ENCODE measurements around the gene LRFN4. TPM values are rescaled to one million over a fixed set of nuclear protein-coding genes. Genes with fewer than 3 reads are reported as not detected.
A peak's percentile ranks its signal among the peaks of the same experiment; 100 is the strongest.

LRFN4 gene
- total and polyA plus RNA-seq, 2 of the 13 experiments (the other 11 are each of a cell fraction or from before 2014, with no cell fraction given): 1.3 to 6.8 TPM

GRCh38 chr11:66906061-66906733 lies 49.3 kb downstream of the LRFN4 start (continued):
- TF ChIP-seq ZNF274 (CRISPR knock-in tag; IDR thresholded peaks at IDR 0.05) (0 out of 2 replicates have a peak, but pooled peaks have one; percentile 8), HDAC1 (CRISPR knock-in tag; IDR thresholded peaks at IDR 0.05) (no peak), REL (CRISPR knock-in tag; conservative IDR thresholded peaks at IDR 0.05) (no peak), THAP11 (CRISPR knock-in tag; IDR thresholded peaks at IDR 0.05) (no peak), CEBPG (CRISPR knock-in tag; IDR thresholded peaks at IDR 0.05) (no peak), ZNF572 (CRISPR knock-in tag; IDR thresholded peaks at IDR 0.05) (no peak; the same call in 1 of the 2 replicates), HNF4G (IDR thresholded peaks at IDR 0.05; ENCODE audit: borderline replicate concordance, low read depth, low read length) (no peak), HNF4G (CRISPR knock-in tag; IDR thresholded peaks at IDR 0.05; ENCODE audit: borderline replicate concordance, low read depth) (no peak), MTA3 (CRISPR knock-in tag; IDR thresholded peaks at IDR 0.05) (no peak), ZNF296 (CRISPR knock-in tag; conservative IDR thresholded peaks at IDR 0.05) (no peak), ETV5 (CRISPR knock-in tag; IDR thresholded peaks at IDR 0.05; ENCODE audit: borderline replicate concordance) (0 out of 2 replicates have a peak, but pooled peaks have one; percentile 17), HOXA5 (CRISPR knock-in tag; IDR thresholded peaks at IDR 0.05) (no peak), ZNF570 (CRISPR knock-in tag; IDR thresholded peaks at IDR 0.05; ENCODE audit: borderline replicate concordance) (no peak), RNF2 (conservative IDR thresholded peaks at IDR 0.05; ENCODE audit: low read depth) (no peak), CEBPZ (IDR thresholded peaks at IDR 0.05; ENCODE audit: low read length) (no peak)
- TF ChIP-seq, protein P1, sequence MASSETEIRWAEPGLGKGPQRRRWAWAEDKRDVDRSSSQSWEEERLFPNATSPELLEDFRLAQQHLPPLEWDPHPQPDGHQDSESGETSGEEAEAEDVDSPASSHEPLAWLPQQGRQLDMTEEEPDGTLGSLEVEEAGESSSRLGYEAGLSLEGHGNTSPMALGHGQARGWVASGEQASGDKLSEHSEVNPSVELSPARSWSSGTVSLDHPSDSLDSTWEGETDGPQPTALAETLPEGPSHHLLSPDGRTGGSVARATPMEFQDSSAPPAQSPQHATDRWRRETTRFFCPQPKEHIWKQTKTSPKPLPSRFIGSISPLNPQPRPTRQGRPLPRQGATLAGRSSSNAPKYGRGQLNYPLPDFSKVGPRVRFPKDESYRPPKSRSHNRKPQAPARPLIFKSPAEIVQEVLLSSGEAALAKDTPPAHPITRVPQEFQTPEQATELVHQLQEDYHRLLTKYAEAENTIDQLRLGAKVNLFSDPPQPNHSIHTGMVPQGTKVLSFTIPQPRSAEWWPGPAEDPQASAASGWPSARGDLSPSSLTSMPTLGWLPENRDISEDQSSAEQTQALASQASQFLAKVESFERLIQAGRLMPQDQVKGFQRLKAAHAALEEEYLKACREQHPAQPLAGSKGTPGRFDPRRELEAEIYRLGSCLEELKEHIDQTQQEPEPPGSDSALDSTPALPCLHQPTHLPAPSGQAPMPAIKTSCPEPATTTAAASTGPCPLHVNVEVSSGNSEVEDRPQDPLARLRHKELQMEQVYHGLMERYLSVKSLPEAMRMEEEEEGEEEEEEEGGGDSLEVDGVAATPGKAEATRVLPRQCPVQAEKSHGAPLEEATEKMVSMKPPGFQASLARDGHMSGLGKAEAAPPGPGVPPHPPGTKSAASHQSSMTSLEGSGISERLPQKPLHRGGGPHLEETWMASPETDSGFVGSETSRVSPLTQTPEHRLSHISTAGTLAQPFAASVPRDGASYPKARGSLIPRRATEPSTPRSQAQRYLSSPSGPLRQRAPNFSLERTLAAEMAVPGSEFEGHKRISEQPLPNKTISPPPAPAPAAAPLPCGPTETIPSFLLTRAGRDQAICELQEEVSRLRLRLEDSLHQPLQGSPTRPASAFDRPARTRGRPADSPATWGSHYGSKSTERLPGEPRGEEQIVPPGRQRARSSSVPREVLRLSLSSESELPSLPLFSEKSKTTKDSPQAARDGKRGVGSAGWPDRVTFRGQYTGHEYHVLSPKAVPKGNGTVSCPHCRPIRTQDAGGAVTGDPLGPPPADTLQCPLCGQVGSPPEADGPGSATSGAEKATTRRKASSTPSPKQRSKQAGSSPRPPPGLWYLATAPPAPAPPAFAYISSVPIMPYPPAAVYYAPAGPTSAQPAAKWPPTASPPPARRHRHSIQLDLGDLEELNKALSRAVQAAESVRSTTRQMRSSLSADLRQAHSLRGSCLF (CRISPR knock-in tag; IDR thresholded peaks at IDR 0.05; ENCODE audit: borderline replicate concordance): no peak
- TF ChIP-seq, protein P2, sequence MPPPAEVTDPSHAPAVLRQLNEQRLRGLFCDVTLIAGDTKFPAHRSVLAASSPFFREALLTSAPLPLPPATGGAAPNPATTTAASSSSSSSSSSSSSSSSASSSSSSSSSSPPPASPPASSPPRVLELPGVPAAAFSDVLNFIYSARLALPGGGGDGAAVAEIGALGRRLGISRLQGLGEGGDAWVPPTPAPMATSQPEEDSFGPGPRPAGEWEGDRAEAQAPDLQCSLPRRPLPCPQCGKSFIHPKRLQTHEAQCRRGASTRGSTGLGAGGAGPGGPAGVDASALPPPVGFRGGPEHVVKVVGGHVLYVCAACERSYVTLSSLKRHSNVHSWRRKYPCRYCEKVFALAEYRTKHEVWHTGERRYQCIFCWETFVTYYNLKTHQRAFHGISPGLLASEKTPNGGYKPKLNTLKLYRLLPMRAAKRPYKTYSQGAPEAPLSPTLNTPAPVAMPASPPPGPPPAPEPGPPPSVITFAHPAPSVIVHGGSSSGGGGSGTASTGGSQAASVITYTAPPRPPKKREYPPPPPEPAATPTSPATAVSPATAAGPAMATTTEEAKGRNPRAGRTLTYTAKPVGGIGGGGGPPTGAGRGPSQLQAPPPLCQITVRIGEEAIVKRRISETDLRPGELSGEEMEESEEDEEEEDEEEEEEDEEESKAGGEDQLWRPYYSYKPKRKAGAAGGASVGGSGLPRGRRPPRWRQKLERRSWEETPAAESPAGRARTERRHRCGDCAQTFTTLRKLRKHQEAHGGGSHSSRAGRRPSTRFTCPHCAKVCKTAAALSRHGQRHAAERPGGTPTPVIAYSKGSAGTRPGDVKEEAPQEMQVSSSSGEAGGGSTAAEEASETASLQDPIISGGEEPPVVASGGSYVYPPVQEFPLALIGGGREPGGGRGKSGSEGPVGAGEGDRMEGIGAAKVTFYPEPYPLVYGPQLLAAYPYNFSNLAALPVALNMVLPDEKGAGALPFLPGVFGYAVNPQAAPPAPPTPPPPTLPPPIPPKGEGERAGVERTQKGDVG (CRISPR knock-in tag; IDR thresholded peaks at IDR 0.05; ENCODE audit: borderline replicate concordance): no peak
- TF ChIP-seq, protein P3, sequence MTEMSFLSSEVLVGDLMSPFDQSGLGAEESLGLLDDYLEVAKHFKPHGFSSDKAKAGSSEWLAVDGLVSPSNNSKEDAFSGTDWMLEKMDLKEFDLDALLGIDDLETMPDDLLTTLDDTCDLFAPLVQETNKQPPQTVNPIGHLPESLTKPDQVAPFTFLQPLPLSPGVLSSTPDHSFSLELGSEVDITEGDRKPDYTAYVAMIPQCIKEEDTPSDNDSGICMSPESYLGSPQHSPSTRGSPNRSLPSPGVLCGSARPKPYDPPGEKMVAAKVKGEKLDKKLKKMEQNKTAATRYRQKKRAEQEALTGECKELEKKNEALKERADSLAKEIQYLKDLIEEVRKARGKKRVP (CRISPR knock-in tag; IDR thresholded peaks at IDR 0.05): no peak
